Cardiac muscle cell (in vitro differentiated cells and primary cell): Measurements from ENCODE around the gene ARL15. TPM values are rescaled to one million over a fixed set of nuclear protein-coding genes. Genes with fewer than 3 reads are reported as not detected.
A peak's percentile ranks its signal among the peaks of the same experiment; 100 is the strongest.

ENCODE experiments used
- DNase-seq, 2 donors: peaks; one replicate each; pipeline versions ENCODE4 v3.0.0 to v3.0.0-alpha.2; 2010 to 2017; ENCODE audit warnings: low read depth in 1 of 2, low spot score in 1 of 2
- H3K27ac ChIP-seq: fragments of 200-600 bp; sonication (generic); 2 replicates; pipeline ENCODE4 v1.5.1; 2016
- H3K27me3 ChIP-seq: fragments of 200-600 bp; sonication (generic); 2 replicates; pipeline ENCODE4 v1.6.0; 2016; ENCODE audit warnings: control low read depth
- H3K36me3 ChIP-seq: fragments of 200-600 bp; sonication (generic); 2 replicates; pipeline ENCODE4 v1.5.1; 2016; ENCODE audit warnings: control low read depth
- H3K4me1 ChIP-seq: fragments of 200-600 bp; sonication (generic); 2 replicates; pipeline ENCODE4 v1.8.1; 2017; ENCODE audit warnings: low read depth, mild to moderate bottlenecking, mixed run types
- H3K4me3 ChIP-seq: fragments of 200-600 bp; sonication (generic); 2 replicates; pipeline ENCODE4 v1.5.1; 2016; ENCODE audit warnings: mild to moderate bottlenecking
- H3K9me3 ChIP-seq: fragments of 200-600 bp; sonication (generic); 2 replicates; pipeline ENCODE4 v1.5.1; 2017; ENCODE audit warnings: low read depth, mild to moderate bottlenecking, control low read depth
- polyA plus RNA-seq: library from polyadenylated mRNA; unstranded; fragments of >200 nt; fragmentation: Nextera tagmentation; extraction: Ambion mirVana; gene quantifications from 2 replicates; pipeline ENCODE4 v1.2.1, GENCODE V29; 2016
- total RNA-seq: library from RNA; depleted of rRNA; stranded (reverse); fragments of >200 nt; gene quantifications from 2 replicates; pipeline ENCODE4 v1.2.3, GENCODE V29; 2016
- TF ChIP-seq, protein P1 (sequence below): IDR thresholded peaks from 2 replicates; pipeline ENCODE4 v1.5.1; 2012; ENCODE audit warnings: low read depth, mild to moderate bottlenecking, low read length

The ARL15 gene
- total and polyA plus RNA-seq, 2 experiments from 2014 or later = 23.2 to 27.4 TPM

DNA sequence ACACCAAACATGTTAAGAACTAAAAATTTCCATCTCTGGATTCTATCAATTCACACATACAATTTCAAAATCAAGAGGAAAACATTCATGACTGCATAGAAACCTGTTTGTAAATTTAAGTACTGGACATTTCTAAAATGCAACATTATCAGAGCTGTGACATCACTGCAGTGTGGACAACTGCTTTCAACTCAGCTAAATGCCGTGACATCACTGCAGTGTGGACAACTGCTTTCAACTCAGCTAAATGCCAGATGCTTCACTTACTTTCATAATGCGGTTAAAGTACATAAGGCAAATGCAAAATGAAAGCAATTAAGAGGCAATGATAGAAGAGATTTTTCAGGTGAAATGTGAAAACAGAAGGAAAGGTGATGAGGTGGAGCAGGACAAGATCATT is 161.5 kb downstream of the ARL15 start:
- H3K9me3 ChIP-seq = no peaks in the 10 kb centered on the region
- peak overlapping the region; percentile 87 for H3K27ac ChIP-seq
- no peaks in the 10 kb centered on the region for H3K36me3 ChIP-seq
- peaks cover 55% of the 10 kb centered on the region for H3K4me1 ChIP-seq
- no peaks in the 10 kb centered on the region for H3K27me3 ChIP-seq
- no peak overlapping the region for H3K4me3 ChIP-seq
- no peak for DNase-seq
- TF ChIP-seq, protein P1, sequence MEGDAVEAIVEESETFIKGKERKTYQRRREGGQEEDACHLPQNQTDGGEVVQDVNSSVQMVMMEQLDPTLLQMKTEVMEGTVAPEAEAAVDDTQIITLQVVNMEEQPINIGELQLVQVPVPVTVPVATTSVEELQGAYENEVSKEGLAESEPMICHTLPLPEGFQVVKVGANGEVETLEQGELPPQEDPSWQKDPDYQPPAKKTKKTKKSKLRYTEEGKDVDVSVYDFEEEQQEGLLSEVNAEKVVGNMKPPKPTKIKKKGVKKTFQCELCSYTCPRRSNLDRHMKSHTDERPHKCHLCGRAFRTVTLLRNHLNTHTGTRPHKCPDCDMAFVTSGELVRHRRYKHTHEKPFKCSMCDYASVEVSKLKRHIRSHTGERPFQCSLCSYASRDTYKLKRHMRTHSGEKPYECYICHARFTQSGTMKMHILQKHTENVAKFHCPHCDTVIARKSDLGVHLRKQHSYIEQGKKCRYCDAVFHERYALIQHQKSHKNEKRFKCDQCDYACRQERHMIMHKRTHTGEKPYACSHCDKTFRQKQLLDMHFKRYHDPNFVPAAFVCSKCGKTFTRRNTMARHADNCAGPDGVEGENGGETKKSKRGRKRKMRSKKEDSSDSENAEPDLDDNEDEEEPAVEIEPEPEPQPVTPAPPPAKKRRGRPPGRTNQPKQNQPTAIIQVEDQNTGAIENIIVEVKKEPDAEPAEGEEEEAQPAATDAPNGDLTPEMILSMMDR = no peak

DNA sequence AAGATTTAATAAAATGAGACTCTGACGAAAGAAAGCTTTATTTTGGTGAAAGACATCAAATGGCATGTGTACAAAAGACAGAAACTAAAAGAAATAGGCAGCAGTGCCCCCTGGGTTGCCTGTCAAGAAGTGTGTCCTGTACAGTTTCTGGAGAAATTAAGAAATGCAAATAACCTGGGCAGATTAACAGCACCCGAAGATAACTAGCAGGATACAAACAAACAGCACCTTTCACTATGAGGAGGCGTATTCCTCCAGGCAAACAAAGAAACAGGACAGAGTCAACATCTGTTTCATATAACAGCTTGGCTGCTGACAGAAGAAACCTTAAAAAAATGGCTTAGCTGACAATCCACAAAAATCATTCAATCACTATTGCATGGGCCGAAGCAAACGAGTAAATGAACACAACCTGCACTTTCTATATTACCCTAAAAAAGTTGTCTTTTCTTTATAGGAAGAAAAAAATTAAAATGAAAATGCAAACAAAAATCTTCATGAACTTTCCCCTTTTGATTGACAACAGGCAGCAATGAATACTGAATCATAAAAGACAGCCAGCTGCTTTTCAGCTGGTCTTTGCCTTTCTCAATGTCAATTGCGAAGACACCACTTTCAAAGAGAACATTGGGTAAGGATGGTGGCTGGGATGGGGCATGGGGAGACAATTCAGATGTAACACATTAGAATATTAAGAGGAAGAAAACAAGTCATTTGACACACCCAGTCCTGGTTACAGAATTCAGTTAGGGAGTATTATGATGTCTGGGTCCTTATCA is 162.1 kb downstream of the ARL15 start:
- TF ChIP-seq, protein P1 = peak; percentile 33

DNA sequence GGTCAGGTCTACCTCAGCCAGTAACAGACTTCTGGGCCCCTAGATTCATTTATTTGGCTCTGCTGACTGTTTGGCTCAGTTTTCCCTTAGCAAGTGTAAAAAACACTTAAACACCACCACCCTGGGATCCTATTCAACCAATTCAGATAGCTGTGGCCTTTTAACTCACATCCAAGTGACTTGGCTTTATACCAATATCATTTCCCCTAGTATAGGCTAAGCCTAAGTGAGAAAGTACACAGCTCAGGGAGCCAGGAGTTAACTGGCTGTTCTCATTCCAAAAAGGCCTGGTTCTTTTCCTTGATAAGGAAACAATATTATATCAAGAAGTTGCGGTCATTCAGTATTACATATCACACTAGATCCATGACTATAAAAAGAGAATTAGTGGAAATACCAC is 163.5 kb downstream of the ARL15 start:
- Histone ChIP-seq H3K4me1 (peaks cover 47% of the 10 kb centered on the region), H3K9me3 (no peaks in the 10 kb centered on the region), H3K36me3 (no peaks in the 10 kb centered on the region), H3K4me3 (no peak overlapping the region), H3K27me3 (no peaks in the 10 kb centered on the region), H3K27ac (no peak overlapping the region)
- no peak for DNase-seq
- TF ChIP-seq, protein P1 = no peak

More for the DNA sequence above, 162.1 kb downstream of the ARL15 start:
- no peak overlapping the region for H3K4me3 ChIP-seq
- no peaks in the 10 kb centered on the region for H3K9me3 ChIP-seq
- H3K27me3 ChIP-seq = no peaks in the 10 kb centered on the region
- no peaks in the 10 kb centered on the region for H3K36me3 ChIP-seq
- H3K27ac ChIP-seq = peak overlapping the region; percentile 87
- H3K4me1 ChIP-seq = peaks cover 55% of the 10 kb centered on the region
- peak in 1 of 2 donors; percentile 40 for DNase-seq

DNA sequence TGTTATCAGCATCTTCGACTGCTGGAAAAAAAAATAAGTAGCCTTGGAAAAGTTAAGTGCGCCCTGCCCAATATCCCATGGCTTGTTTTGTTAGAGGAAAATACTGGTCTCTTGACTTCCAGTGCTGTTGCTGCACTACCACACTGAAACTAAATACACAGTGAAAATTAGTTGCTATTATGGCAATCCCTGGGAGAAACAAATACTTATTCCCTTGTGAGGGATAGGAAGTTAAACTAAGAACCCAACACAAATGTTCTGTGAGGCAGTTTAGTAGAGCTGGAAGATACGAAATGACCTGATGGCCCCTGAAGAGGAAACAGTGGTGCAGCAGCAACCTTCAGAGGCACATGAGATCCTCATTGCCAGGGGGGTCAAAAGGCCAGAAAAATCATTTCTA is 164.0 kb downstream of the ARL15 start:
- H3K9me3 ChIP-seq = no peaks in the 10 kb centered on the region
- H3K4me1 ChIP-seq = peaks cover 41% of the 10 kb centered on the region
- no peaks in the 10 kb centered on the region for H3K27me3 ChIP-seq
- DNase-seq = no peak
- no peak overlapping the region for H3K27ac ChIP-seq
- TF ChIP-seq, protein P1 = no peak
- H3K36me3 ChIP-seq = no peaks in the 10 kb centered on the region
- no peak overlapping the region for H3K4me3 ChIP-seq

DNA sequence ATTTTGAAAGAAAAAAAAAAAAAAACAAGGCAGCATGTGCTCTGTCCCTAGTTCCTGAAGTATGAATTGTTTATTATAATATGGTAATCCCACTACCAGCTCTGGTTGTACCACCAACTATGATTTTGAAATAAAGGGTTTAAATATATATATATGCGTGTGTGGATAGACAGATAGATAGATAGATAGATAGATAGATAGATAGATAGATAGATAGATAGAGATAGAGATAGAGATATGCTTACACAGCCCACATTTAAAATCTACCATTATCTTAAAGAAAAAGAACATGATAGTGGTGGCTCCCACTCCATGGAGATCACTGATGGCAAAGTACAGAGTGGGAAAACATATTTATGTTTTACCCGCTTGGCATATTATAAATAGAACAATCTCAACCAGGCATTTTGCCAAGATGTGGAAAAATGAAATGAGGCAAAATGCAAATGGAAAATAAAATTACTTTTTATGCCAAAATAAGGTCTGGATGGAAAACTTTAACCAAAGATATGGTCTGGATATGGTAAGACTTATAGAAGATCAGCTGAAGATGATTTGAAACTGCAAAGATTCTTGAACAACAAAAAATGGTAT is 170.0 kb downstream of the ARL15 start:
- Histone ChIP-seq H3K4me3 (no peak overlapping the region), H3K9me3 (no peaks in the 10 kb centered on the region), H3K4me1 (no peaks in the 10 kb centered on the region), H3K36me3 (peaks cover 3% of the 10 kb centered on the region), H3K27me3 (no peaks in the 10 kb centered on the region), H3K27ac (no peak overlapping the region)
- no peak for DNase-seq
- TF ChIP-seq, protein P1 = no peak
